NCI-H69 (cell line): ENCODE measurements around the gene NANOS3.

Experiments used
- DNase-seq: peaks from one replicate; lab custom pipeline; 2025; lab: John Stamatoyannopoulos, UW

NANOS3 gene

DNA sequence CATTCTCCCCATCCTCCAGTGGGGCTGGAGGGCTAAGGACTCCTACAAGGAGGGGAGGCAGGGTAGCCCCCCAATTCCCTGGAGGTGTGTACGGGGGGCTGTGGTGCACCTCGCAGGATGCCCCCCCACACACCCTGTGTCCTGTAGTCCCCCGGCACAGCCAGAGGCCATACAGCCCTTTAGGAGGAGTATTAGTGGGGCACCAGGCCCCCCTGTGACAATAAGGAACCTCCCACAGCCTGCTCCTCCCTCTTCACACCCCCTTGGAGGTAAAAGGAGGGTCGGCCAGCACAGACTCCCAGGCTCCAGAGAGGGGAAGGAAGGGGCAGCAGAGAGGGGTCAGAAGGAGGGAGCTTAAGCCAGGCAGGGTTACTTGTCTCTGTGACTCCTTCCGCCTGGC, at the start of gene NANOS3:
TSS of gene NANOS3 (plus strand) at position 301 of the 400 bp plus-strand sequence. CDS start 115 bp downstream, outside the sequence.
- DNase-seq = no peak

GRCh38 chr19:13827656-13828055, 49.3 kb upstream of the NANOS3 start:
- peak; percentile 37 for DNase-seq

DNA sequence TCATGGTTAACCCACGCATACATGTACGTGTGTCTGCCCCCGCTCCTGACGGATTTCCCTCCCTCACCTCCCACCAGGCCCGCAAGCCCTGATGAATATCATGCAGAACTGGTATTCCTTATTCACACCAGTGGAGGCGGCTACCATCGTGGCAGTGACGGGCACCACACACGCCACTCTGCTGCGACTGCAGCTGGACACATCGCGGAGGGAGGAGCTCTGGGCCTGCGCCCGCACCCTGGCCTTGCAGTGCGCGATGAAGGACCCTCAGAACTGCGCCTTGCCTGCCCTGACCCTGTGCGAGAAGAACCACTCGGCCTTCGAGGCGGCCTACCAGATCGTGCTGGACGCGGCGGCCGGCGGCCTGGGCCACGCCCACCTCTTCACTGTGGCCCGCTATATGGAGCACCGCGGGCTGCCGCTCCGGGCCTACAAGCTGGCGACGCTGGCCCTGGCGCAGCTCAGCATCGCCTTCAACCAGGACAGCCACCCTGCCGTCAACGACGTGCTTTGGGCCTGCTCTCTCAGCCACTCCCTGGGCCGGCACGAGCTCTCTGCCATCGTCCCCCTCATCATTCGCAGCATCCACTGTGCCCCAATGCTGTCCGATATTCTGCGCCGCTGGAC, 46.7 kb upstream of the NANOS3 start:
- DNase-seq = no peak

- no peak for DNase-seq
These were observed 46.0 kb upstream of the NANOS3 start for GRCh38 chr19:13830741-13831536.

DNA sequence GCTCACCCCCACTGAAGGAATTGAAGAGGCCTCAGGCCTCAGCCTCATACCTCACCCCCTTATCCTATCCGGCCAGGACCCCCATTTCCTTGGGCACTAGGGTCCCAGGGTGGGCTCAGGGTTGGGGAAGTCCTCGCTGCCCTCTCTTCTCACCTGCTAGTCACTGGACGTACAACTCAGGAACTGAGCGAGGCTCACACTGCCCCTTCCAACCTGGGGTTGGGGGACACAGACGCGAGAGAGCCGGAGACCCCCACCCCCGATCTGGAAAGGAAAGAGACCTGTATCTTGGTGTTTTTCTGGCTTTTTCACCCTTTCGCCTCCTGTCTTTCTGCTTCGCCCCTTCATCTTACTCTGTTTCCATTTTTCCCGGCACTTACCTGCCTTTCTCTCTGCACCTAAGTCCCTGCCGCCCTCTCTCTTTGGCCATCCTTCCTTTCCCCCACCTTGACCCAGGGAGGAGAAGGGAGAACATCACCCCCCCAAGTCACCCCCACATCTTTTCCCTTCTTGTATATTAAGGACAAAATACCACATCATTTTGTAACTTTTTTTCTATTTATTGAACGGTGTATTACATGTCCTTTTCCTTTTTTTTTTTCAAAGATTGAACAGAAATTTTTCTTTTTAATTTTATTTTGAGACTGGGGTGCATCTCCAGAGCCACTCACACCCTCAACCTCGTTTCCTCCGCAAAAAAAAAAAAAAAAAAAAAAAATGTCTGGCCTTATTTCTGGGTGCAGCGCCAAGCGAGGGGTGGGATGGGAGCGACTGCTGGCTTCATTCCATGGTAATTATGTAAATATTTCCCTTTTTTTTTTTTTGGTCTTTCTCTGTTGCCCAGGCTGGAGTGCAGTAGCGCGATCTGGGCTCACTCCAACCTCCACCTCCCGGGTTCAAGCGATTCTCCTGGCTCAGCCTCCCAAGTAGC, 45.1 kb upstream of the NANOS3 start:
- no peak for DNase-seq

GRCh38 chr19:13833330-13834243, 43.3 kb upstream of the NANOS3 start:
- peak; percentile 95 for DNase-seq

- DNase-seq = no peak
These were observed 42.5 kb upstream of the NANOS3 start for GRCh38 chr19:13834244-13835069.

DNA sequence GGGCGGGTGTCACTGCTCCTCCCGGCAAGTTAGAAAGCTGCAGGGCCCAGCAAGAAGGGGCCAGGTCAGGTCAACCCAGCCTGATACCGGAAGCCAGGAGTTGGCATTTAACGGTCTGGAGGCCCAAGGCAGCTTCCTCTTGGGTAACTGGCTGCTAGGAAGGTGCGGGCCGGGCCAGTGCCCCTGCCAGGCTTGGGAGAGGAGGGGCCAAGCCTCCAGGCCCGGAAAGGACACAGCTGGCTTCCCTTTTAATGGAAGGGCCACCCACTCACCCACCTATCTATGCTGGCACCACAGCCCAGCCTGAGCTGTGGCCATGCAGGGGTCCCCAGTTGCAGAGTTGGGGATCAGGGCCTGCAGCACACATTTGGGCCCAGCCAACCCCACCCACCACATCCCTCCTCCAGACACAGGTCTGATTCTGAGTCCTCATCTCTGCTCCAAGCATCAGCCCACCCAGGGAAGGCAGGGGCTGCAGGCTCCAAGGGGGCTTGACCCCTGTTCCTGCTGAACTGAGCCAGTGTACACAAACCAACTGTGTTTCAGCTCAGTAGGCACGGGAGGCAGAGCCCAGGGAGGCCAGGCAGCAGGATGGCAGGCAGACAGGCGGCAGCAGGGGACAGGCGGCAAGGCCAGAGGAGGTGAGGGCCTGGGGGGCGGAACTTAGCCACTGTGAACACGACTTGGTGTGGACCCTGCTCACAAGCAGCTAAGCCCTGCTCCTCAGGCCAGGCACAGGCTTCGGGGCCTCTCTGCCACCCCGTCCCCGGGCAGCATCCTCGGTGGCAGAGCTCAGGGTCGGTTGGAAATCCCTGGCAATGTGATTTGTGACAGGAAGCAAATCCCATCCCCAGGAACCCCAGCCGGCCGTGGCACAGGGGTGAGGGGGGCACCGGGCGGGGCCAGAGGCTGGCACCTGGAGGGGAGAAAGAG, 40.9 kb upstream of the NANOS3 start:
- DNase-seq = peak; percentile 52

DNA sequence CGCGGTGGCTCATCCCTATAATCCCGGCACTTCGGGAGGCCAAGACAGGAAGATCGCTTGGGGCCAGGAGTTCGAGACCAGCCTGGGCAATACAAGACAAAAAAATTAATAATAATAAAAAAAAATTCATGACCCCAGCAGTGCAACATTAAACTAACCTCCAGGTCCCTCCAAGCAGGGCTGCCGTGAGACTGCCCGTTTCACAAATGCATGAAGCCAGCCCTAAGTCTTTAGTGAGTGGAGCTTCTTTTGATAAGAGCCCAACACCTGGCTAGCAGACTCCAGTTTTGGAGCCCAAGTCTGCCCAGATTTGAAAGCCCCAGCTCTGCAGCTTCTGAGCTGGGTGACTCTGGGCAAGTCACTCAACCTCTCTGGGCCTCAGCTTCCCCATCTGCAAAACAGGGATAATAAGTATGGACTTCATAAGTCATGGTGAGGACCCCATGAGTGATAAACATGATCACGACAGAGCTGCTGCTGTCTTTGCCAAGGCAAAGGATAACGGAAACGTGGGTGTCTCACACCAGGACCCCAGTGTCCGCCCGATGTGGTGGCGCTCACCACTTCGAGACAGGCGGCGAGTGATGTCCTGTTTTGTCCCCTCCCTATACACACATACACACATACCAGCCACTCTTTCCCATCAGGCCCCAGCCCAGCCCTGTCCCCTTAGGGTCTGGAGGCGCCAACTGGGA, 38.4 kb upstream of the NANOS3 start:
- no peak for DNase-seq

DNA sequence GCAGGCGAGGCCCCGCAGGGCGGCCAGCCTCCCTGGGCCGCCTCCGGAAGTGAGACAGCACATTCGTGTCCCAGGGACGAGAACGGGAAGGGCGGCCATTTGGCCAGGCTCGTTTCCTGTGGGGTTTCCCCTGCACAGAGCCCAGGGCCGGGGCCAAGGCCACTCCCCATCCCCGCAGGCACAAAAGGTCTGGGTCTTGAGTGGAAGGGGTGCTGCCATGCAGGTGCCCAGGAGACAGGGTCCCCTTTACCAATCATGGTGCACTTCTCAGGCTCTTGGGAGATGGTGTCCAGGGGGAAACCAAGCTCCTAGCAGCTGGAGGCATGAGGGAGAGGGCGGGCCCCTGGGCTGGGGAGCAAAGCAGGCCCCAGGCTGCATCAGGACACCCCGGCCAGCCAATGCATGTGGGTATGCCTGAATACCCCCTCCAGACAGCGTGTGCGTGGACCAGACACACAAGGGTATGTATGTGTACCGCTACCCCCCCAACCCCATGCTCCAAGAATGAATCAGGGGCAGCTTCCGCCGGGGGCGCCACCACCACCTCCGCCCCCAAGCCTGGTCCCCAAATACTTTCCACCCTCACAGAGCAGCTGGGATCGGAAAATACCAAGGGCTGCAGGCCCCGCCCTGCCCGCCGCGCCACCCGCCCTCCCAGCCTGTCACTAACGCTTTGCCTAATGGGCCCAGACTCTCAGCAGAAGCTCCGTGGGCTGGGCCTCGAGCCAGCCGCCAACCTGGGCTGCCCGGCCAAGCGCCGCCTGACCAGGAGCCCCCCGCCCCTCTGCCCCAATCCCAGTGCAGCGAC, 37.6 kb upstream of the NANOS3 start:
- DNase-seq = peak; percentile 92

GRCh38 chr19:13839938-13840304, 37.0 kb upstream of the NANOS3 start:
- DNase-seq = peak; percentile 66

DNA sequence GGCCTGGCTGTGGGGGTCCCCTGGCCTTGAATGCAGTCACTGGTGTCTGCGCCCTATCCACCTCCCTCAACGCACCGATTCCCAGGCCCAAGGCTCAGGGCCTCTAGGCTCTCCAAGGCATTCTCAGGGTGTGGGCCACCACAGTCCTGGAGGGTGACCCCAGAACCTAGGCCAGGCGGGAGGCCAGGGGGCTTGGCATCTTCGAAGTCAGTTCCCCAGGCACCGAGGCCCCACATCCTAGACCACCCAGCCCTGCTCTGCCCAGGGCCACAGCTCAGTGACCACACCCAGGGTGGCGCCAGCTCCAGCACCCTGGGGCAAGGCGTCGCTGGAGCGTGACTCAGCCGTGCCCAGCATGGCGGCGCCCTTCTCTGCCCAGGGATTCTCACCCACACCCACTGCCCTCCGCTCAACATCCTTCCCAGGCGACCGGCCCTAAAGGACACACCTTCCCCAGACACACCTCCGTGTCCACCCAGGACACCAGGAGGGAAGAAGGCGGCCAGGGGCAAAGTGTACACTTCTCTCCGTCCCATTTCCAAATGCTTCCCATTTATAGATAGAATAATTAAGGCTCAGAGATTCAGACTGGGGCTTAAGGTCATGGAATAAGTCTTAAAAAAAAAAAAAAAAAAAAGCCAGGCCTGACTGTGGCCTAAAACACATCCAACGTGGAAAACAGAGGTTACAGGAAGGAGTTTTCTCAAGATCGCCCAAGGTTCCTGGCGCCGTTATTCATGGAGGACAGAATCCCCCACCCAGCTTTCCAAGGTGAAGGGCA, 36.4 kb upstream of the NANOS3 start:
- peak; percentile 85 for DNase-seq

DNA sequence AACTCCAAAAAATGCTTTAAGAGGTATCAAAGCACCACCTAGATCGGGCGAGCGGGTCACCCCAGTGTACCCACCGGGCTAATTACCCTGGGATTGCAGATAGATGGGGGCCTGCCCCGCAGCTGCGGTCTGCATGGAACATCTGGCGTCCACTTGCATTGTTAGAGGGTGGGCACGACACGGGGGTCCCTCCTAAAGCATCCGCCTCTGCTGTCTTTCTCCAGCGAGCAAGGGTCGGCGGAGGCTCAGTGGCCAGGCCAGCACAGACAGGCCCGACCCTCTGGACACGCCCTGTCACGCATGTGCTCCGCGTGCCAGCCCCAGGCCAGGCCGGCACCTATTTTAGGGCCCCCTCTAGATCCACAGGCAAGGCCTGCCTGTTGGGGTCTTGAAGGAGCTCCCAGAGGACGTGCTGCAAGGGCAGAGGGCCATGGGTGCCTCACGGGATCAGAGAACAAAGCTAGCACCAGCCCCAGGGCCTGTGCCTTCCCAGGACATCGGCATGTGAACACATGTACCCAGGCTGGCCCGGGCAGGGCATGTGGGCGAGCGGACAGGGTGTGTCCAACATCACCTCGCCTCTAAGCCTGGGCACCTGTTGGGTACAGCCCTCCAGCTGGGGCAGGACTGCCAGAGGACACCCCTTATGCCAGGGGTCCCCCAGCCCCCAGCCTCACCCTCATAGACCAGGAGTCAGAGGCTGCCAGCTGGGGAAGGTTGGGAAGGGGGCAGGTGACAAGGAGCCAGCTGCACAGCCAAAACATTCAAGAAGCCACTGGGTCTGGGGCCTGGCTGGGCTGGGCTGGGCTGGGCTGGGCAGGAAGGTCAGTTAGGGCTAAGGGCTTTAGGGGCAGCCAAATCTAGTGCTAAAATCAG, 35.6 kb upstream of the NANOS3 start:
- peak; percentile 58 for DNase-seq

DNA sequence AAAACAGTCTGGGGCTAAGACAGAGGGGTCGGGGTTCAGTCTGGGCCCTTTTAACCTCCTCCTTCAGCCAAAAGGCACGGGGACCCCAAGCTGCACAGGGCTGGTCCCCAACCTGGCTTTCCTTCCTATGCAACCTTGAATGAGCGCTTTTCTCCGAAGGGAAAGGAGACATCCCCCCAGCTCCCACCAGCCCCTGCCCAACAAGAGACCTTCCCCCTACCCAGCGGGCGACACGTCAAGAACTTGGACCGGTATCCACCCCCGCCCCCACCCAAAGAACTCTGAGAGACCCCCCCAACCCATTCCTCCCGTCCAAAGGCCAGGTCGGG, 35.0 kb upstream of the NANOS3 start:
- no peak for DNase-seq

DNA sequence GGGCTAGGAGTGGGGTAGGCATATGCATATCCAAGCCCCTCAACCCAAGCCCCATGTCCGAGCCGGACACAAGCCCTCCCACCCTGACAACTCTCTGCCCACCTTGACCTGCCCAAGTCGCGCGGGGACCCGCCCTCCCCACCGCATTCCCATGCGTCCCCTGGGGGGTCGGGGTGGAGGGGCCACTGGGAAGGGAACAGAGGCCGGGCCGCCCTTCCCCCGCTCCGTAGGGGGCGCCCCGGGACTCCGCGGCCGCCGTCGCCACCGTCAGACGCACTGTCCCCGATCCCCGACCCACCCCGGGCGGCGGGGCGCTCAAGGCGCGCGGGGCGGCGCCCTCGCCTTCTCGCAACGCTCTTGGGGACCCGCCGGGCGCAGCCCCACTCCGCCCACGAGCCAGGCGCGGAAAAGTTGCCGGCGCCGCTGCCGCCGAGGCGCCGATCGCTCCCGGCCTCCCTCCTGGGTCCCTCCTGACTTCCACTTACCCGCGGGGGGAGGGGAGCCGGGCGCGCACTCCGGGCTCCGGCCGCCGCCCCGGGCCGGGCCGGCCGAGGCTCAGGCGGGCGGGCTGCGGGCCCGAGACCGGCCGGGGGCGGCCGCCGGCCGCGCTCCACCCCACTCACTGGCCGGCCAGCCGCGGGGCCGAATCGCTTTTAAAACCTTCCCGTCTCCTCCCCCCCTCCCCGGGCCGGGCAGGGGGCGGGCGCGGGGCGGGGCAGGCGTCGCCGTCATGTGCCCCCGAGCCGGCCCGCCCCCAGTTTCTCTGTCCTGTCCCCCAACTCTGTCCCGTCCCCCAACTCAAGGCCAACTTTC, 34.4 kb upstream of the NANOS3 start:
- peak; percentile 77 for DNase-seq
